H1 (cell line): Measurements from ENCODE around the gene NRXN3.

Experiments
- JUND ChIP-seq: IDR thresholded peaks from 2 replicates; pipeline ENCODE4 v1.6.1; 2011; ENCODE audit warnings: mild to moderate bottlenecking, improper control_type of control experiment, low read length
- POLR2A ChIP-seq, 2 experiments: IDR thresholded peaks; 1 replicate in 1 of 2; 2 replicates in 1 of 2; pipeline ENCODE4 v1.6.1; 2011; ENCODE audit warnings: low read depth in 2 of 2, low read length in 2 of 2, mild to moderate bottlenecking in 2 of 2; ENCODE audit errors: control extremely low read depth in 1 of 2
- ZNF274 ChIP-seq: IDR thresholded peaks from 2 replicates; pipeline ENCODE4 v1.7.0; 2012; ENCODE audit warnings: low read length, borderline replicate concordance; ENCODE audit errors: extremely low read depth
- TF ChIP-seq, protein P1 (sequence below), 3 experiments: IDR thresholded peaks; 1 replicate in 2 of 3; 2 replicates in 1 of 3; pipeline versions ENCODE4 v1.5.1 to v1.6.1; 2011; ENCODE audit warnings: low read length in 3 of 3, mild to moderate bottlenecking in 3 of 3, inconsistent platforms in 2 of 3, low read depth in 1 of 3, moderate library complexity in 1 of 3; ENCODE audit not compliant: insufficient read depth in 1 of 3; ENCODE audit errors: control extremely low read depth in 1 of 3

DNA sequence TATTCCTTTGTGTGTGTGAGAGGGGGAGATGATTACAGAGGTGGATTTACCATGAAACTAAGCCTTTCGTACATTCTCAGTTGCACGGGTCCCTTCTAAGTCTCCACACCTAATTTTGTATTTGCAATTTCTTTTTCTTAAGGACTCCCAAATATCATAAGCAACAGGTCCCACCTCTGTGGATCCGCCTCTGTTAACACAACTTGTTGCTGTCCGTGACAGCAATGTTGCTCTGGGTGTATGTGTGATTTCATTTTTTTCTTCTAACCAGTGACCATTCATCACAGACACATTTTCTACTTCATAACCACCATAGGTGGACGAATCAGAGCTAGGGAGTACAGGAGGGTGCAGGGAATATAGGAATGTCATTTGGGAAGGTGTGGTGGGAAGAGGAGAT, 81.1 kb downstream of the NRXN3 start:
- no peak for TF ChIP-seq ZNF274
- TF ChIP-seq JUND: no peak
- TF ChIP-seq, protein P1, sequence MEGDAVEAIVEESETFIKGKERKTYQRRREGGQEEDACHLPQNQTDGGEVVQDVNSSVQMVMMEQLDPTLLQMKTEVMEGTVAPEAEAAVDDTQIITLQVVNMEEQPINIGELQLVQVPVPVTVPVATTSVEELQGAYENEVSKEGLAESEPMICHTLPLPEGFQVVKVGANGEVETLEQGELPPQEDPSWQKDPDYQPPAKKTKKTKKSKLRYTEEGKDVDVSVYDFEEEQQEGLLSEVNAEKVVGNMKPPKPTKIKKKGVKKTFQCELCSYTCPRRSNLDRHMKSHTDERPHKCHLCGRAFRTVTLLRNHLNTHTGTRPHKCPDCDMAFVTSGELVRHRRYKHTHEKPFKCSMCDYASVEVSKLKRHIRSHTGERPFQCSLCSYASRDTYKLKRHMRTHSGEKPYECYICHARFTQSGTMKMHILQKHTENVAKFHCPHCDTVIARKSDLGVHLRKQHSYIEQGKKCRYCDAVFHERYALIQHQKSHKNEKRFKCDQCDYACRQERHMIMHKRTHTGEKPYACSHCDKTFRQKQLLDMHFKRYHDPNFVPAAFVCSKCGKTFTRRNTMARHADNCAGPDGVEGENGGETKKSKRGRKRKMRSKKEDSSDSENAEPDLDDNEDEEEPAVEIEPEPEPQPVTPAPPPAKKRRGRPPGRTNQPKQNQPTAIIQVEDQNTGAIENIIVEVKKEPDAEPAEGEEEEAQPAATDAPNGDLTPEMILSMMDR (IDR thresholded peaks at IDR 0.05; ENCODE audit: control extremely low read depth in 1 of 3, insufficient read depth in 1 of 3, low read depth in 1 of 3, low read length in 3 of 3): no peak
- TF ChIP-seq POLR2A (IDR thresholded peaks at IDR 0.05; ENCODE audit: control extremely low read depth in 1 of 2, low read depth in 2 of 2, low read length in 2 of 2): no peak
